ENCODE measurements around the gene IL1RN. TPM values are rescaled to one million over a fixed set of nuclear protein-coding genes. Genes with fewer than 3 reads are reported as not detected.

IL1RN gene
- total RNA-seq, 4 donors from 2014 or later = 129 to 147 (median 135) TPM

DNA sequence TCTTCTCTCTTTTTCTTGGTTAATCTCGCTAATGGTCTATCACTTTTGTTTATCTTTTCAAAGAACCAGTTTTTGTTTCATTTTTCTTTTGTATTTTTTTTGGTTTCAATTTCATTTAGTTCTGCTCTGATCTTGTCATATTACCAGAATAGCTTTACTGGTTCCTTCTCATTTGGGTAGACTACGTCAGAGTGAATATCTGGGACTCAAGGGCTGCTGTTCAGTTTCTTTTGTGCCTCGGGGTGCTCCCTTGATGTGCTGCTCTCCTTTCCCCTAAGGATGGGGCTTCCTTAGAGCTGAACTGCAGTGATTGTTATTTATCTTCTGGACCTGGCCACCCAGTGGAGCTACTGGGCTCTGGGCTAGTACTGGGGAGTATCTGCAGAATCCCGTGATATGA is 29.4 kb upstream of the IL1RN start:
- Histone ChIP-seq H3K27me3 (no peaks in the 10 kb centered on the region), H3K27ac (no peak overlapping the region), H3K9me3 (no peaks in the 10 kb centered on the region), H3K4me3 (no peak overlapping the region), H3K4me1 (no peaks in the 10 kb centered on the region), H3K36me3 (no peaks in the 10 kb centered on the region)
- no peak for TF ChIP-seq CTCF (IDR thresholded peaks at IDR 0.05)
- DNase-seq (ENCODE audit: low spot score in 2 of 2) = no peak
- WGBS = 83% methylated on average over 4 of the region's 4 CpGs

- Histone ChIP-seq H3K4me1 (no peaks in the 10 kb centered on the region), H3K27ac (no peak overlapping the region), H3K27me3 (no peaks in the 10 kb centered on the region), H3K9me3 (no peaks in the 10 kb centered on the region), H3K4me3 (no peak overlapping the region), H3K36me3 (no peaks in the 10 kb centered on the region)
- DNase-seq (ENCODE audit: low spot score in 2 of 2) = no peak
- WGBS = 79% methylated on average over 4 of the region's 6 CpGs
- TF ChIP-seq POLR2A (IDR thresholded peaks at IDR 0.05) (no peak), CTCF (IDR thresholded peaks at IDR 0.05) (no peak), EP300 (IDR thresholded peaks at IDR 0.05) (no peak), POLR2AphosphoS5 (IDR thresholded peaks at IDR 0.05) (no peak)
Observed at GRCh38 chr2:113098532-113098931, 28.9 kb upstream of the IL1RN start.

- Histone ChIP-seq H3K9me3 (no peaks in the 10 kb centered on the region), H3K36me3 (no peaks in the 10 kb centered on the region), H3K27me3 (no peaks in the 10 kb centered on the region), H3K27ac (no peak overlapping the region), H3K4me1 (no peaks in the 10 kb centered on the region), H3K4me3 (no peak overlapping the region)
- WGBS = 95% methylated on average over 2 of the region's 2 CpGs
- TF ChIP-seq CTCF (IDR thresholded peaks at IDR 0.05) (no peak), EP300 (IDR thresholded peaks at IDR 0.05) (no peak), POLR2AphosphoS5 (IDR thresholded peaks at IDR 0.05) (no peak), POLR2A (IDR thresholded peaks at IDR 0.05) (no peak)
- no peak for DNase-seq (ENCODE audit: low spot score in 2 of 2)
Observed at GRCh38 chr2:113102133-113102532, 25.3 kb upstream of the IL1RN start.

GRCh38 chr2:113103277-113103676 is 24.1 kb upstream of the IL1RN start:
- Histone ChIP-seq H3K27ac (no peak overlapping the region), H3K4me1 (no peaks in the 10 kb centered on the region), H3K9me3 (no peaks in the 10 kb centered on the region), H3K36me3 (no peaks in the 10 kb centered on the region), H3K27me3 (no peaks in the 10 kb centered on the region), H3K4me3 (no peak overlapping the region)
- TF ChIP-seq EP300 (IDR thresholded peaks at IDR 0.05) = no peak
- TF ChIP-seq CTCF (IDR thresholded peaks at IDR 0.05) = no peak
- TF ChIP-seq POLR2AphosphoS5 (IDR thresholded peaks at IDR 0.05) = no peak
- no peak for TF ChIP-seq POLR2A (IDR thresholded peaks at IDR 0.05)
- WGBS = 93% methylated on average over 4 of the region's 4 CpGs
- DNase-seq (ENCODE audit: low spot score in 2 of 2) = no peak

GRCh38 chr2:113104054-113104611 is 23.3 kb upstream of the IL1RN start:
- no peaks in the 10 kb centered on the region for H3K36me3 ChIP-seq
- no peak overlapping the region for H3K27ac ChIP-seq
- no peaks in the 10 kb centered on the region for H3K4me1 ChIP-seq
- 86% methylated on average over 3 of the region's 3 CpGs for WGBS
- TF ChIP-seq EP300 (IDR thresholded peaks at IDR 0.05) = no peak
- TF ChIP-seq POLR2AphosphoS5 (IDR thresholded peaks at IDR 0.05) = no peak
- TF ChIP-seq POLR2A (IDR thresholded peaks at IDR 0.05) = no peak
- no peak for TF ChIP-seq CTCF (IDR thresholded peaks at IDR 0.05)
- no peak for DNase-seq (ENCODE audit: low spot score in 2 of 2)
- no peaks in the 10 kb centered on the region for H3K27me3 ChIP-seq
- no peak overlapping the region for H3K4me3 ChIP-seq
- H3K9me3 ChIP-seq = no peaks in the 10 kb centered on the region

All from suprapubic skin (tissue), 4 donors.